ACHN (cell line): ENCODE data around the gene CAMP.
"Not testable (repeated sequence)": the region's sequence is repeated elsewhere in the genome, so short reads cannot be mapped to it uniquely, and the experiment has no call there.

Experiments used
- DNase-seq: peaks from one replicate; pipeline ENCODE4 v3.0.0-alpha.2; 2015
- in situ Hi-C: cut with HindIII; loops from 2 replicates; pipeline ENCODE4 v1.10.0; 2017; ENCODE audit warnings: low sequenced_read_pairs, low pct_ligation_motif_present, low pct_unique_long_range_greater_than_20kb

CAMP gene

DNA sequence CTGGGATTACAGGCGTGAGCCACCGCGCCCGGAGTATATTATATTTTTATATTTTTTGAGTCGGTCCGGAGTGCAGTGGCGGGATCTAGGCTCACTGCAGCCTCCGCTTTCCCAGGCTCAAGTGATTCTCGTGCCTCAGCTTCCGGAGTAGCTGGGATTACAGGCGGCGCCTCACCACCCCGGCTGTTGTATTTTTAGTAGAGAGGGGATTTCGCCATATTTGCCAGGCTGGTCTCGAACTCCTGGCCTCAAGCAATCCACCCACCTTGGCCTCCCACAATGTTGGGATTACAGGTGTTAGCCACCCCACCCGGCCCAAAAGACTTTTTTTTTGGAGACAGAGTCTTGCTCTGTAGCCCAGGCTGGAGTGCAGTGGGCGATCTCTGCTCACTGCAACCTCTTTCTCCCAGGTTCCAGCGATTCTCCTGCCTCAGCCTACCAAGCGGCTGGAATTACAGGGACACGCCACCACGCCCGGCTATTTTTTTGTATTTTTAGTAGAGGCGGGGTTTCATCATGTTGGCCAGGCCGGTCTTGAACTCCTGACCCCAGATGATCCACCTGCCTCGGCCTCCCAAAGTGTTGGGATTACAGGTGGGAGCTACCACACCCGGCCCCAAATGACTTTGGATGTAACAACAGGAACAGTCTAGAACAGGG, 18.6 kb downstream of the CAMP start:
- DNase-seq: no peak
- in situ Hi-C loops: no loop called here

DNA sequence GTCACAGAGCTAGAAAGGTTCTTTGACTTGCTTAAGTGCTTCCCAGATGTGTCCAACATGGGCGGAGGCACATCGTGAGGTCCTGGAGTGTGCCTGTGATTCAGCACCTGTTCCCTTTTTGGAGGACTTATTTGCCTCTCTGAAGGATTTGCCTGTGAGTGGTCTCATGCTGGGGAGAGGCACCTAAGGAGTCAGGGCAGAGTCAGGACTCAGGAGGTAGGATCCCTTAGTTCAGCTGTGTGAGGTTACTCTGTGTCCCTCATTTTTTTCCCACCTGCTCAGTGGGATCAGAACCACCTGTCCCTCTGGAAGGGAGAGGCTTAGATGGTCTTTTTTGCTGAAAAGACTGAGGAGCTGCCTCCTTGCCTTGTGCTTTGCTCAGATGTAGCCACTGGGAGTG, 20.6 kb downstream of the CAMP start:
- in situ Hi-C loops: no loop called here
- DNase-seq: no peak

DNA sequence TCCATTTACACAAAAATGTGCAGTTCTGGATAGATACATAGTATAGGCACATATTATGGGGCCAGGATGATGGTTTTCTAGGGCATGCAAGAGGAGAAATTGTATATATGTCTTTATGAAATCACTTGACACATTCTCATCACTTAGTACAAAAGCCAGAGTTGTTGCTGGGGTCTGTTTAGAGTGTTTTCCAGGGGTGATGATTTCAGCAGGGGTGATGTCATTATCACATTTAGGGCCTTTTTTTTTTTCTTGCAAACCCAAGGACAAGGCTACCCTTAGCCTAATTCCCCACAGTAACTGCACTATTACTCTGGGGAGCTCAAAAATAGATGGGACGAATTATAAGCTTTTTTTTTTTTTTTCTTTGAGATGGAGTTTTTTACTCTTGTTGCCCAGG, 21.2 kb downstream of the CAMP start:
- in situ Hi-C loops: no loop called here

DNA sequence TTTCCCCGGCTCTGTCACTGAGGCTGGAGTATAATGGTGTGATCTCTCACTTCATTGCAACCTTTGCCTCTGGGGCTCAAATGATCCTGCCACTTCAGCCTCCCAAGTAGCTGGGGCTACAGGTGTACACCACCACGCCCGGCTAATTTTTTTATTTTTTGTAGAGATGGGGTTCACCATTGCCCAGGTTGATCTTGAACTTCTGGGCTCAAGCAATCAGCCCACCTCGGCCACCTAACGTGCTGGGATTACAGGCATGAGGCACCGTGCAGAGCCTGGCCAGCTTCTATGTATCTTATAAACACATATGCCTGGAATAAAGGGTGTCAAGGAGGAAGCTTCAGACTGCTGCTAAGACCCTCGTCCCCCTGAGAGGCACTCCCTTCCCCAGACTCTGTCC, 21.8 kb downstream of the CAMP start:
- no peak for DNase-seq
- in situ Hi-C loops: no loop called here

More for the DNA sequence above, 21.2 kb downstream of the CAMP start:
- DNase-seq: no peak

DNA sequence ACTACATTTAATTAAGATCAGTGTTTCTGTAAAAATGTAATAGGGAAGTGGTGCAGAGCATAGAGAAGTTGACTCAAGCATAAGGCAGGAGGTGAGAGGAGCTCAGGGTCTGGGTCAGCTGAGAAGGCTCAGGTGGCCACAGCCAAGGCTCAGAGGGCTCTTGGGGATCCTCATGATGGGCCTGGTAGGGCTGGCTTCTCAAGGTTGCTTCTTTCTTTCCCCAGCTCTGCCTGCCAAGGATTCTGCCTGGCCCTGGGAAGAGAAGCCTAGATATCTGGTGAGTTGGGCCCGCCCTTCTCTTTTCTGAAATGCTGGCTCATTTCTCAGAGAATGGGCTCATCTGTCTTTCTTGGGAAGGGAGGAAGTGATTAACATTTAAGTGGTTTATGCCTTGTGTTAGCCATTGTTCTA, 24.1 kb downstream of the CAMP start:
- in situ Hi-C loops: no loop called here
- no peak for DNase-seq

DNA sequence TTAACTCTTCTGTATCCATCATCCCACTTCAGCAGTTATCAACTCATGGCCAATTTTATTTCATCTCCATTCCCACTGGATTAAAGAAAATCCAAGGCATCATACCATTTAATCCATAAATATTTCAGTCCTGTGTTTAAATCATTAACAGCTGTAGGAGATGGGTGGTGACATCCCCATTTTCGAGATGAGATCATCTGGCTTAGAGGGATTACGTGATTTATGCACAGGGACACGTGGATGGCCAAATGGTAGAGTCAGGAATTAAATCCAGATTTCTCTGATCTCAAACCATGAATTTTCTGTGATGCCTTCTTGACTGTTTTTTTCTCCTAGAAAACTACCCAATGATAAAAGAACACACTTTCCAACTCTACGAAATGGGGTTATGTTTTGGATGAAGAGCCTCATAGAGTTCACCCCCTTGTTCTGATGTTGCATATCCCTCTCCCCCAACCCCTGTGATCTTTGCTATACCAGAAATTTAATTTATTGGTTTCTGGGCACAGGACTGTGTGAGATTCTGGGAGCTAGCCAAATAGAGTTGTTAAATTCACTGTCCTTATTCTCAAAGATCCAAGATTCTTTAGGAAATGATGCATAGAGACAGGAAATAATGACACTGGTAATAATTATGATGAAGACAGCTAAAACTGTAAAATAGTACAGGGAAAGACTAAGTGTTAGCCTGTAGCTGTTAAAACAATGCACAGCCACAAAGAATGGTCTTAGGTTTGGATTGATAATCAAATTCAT, 25.0 kb downstream of the CAMP start:
- in situ Hi-C loops: no loop called here
- no peak for DNase-seq

DNA sequence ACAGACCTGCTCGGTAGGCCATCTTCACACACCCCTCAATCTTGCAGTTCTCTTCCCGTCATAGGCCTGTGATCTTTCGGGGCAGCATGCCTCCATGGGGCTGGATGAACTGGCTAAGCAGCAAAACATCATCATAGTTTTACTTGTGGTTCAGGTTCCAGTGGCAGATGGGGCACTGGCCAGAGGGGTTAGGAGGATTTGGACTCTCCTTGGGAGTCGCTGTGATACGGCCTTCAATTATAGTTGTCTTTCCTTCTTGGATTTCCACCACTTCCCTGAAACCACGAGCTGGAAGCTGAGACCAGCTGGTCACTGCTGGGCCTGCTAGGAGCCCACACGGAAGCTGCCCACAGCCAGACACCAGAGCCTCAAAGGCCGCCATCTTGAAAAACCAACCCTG, 33.3 kb downstream of the CAMP start:
- no peak for DNase-seq
- in situ Hi-C loops: no loop called here

DNA sequence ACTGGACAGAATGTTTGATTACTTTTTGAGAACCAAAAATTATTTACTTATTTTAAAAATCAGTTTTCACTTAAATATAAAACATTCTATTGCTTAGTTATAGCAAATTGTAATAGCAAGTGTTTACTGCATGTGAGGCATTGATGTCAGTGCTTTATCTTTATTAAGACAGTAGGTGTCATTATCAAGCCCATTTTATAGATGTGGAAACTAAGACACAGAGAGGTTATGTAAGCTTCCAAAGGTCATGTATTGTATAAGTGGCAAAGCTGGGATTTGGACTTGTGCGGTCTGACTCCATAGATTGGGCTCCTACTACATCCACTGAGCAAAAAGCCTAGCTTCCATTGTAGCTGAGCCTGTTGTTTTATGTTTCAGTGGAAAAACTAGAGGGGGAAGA, 35.2 kb downstream of the CAMP start:
- in situ Hi-C loops: no loop called here
- no peak for DNase-seq

DNA sequence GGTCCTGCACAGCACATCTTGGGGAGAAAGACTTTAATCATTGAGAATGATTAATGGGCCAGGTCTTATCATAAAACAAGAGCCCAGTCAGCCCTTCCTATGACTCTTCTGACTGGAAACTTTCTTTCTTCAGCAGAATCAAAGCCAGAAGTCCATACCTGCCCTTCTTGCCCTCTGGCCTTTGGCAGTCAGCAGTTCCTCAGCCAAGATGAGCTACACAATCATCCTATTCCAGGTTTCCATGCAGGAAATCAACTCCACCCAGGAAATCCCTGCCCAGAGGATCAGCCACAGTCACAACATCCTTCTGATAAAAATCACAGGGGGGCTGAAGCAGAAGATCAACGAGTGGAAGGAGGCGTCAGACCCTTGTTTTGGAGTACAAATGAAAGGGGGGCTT, 44.5 kb downstream of the CAMP start:
- in situ Hi-C loops: no loop called here
- DNase-seq: no peak

DNA sequence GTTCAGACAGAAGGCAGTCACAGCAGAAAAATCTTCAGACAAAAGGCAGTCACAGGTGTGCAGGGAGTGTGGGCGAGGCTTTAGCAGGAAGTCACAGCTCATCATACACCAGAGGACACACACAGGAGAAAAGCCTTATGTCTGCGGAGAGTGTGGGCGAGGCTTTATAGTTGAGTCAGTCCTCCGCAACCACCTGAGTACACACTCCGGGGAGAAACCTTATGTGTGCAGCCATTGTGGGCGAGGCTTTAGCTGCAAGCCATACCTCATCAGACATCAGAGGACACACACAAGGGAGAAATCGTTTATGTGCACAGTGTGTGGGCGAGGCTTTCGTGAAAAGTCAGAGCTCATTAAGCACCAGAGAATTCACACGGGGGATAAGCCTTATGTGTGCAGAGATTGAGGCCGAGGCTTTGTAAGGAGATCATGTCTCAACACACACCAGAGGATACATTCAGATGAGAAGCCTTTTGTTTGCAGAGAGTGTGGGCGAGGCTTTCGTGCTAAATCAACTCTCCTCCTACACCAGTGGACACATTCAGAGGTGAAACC, 45.2 kb downstream of the CAMP start:
- no peak for DNase-seq
- in situ Hi-C loops: no loop called here

DNA sequence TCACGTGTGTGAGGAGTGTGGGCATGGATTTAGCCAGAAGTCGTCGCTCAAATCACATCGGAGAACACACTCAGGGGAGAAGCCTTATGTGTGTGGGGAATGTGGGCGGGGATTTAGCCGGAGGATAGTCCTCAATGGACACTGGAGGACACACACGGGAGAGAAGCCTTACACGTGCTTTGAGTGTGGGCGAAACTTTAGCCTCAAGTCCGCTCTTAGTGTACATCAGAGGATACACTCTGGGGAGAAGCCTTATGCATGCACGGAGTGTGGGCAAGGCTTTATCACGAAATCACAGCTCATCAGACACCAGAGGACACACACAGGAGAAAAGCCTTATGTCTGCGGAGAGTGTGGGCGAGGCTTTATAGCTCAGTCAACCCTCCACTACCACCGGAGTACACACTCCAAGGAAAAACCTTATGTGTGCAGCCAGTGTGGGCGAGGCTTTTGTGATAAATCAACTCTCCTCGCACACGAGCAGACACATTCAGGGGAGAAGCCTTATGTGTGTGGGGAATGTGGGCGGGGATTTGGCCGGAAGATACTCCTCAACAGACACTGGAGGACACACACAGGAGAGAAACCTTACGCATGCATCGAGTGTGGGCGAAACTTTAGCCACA, 45.8 kb downstream of the CAMP start:
- DNase-seq: no peak
- in situ Hi-C loops: no loop called here

DNA sequence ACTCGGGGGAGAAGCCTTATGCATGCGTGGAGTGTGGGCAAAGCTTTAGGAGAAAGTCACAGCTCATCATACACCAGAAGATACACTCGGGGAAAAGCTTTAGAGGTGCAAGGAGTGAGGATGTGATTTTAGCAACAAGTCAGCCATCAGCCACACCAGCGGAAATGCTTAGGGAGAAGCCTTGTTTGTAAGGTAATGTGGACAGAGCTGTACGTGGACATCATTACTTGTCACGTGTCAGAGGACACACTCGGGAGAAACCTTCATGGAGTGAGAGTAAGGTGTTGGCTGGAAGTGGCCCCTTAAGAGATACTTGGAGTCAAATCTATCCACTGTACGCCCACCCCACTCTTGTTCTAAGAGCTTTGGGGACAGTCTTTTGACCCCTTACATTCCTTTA, 46.3 kb downstream of the CAMP start:
- in situ Hi-C loops: no loop called here
- DNase-seq: no peak

DNA sequence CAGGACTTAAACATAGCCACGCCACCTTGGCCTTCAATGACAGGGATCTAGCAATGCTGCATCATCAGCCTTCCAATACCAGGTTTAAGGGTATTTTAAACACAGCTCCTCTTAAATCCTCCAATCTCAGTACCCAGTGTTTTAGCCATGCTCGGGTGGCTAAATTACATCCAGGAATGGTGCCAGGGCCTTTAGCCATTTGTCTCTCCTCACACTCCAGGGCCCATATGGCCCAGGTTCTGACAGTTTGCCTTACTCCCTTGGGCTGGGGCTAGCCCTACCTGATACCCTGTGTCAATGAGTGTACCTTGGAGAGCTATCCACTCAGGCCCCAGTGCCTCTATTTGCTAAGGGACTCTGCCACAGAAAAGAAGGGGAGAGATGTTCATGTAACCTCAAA, 47.0 kb downstream of the CAMP start:
- in situ Hi-C loops: no loop called here
- no peak for DNase-seq

DNA sequence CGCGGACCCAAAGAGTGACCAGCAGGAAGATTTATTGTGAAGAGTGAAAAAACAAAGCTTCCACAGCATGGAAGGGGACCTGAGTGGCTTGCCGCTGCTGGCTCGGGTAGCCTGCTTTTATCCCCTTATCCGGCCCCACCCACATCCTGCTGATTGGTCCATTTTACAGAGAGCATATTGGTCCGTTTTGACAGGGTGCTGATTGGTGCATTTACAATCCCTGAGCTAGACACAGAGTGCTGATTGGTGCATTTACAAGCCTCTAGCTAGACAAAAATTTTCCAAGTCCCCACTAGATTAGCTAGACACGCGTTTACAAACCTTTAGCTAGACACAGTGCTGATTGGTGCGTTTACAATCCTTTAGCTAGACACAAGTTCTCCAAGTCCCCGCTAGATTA, 47.9 kb downstream of the CAMP start:
- in situ Hi-C loops, DNase-seq: not testable (repeated sequence)

DNA sequence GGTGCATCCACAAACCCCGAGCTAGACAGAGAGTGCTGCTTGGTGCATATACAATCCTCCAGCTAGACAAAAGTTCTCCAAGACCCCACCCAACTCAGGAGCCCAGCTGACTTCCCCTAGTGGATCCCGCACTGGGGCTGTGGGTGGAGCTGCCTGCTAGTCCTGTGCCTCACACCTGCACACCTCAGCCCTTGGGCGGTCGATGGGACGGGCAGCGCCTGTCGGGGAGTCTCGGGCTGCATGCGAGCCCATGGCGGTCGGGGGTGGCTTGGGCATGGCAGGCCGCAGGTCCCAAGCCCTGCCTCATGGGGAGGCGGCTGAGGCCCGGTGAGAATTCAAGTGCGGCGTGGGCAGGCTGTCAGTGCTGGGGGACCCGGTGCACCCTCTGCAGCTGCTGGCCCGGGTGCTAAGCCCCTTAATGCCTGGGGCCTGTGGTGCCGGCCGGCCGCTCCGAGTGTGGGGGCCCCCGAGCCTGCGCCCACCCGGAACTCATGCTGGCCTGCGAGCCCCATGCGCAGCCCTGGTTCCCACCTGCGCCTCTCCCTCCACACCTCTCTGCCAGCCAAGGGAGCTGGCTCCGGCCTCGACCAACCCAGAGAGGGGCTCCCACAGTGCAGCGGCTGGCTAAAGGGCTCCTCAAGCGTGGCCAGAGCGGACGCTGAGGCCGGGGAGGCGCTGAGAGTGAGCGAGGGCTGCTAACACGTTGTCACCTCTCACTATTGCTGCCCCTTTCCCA, 48.6 kb downstream of the CAMP start:
- in situ Hi-C loops: no loop called here
- DNase-seq: no peak

DNA sequence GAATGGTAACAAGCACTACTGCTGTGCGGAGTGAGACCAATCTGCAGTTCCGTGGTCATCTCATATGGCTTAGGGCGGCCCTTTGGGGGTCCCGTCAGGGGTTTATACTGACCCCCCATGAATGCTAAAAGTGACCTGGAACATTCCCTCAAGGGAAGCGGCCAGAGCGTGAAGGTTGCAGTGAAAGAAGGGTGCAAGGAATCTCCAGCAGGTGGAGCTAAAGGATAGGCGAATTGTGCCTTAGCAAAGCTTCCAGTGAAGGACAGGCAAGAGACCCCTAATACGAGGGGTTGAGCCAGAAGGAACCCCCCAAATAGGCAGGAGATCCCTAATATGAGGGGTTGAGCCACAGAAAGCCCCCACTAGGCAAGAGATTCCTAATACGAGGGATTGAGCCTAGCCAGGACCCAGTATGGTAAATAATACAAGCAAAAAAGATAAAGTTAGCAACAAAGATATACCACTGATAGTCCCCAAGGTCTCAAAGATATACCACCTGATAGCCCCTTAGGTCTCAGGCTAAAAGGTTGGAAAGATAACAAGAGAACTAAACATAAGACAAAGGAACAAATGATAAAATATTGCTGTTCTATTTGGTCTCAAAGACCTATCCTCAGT, 50.4 kb downstream of the CAMP start:
- peak; percentile 61 for DNase-seq
- in situ Hi-C loops: no loop called here

DNA sequence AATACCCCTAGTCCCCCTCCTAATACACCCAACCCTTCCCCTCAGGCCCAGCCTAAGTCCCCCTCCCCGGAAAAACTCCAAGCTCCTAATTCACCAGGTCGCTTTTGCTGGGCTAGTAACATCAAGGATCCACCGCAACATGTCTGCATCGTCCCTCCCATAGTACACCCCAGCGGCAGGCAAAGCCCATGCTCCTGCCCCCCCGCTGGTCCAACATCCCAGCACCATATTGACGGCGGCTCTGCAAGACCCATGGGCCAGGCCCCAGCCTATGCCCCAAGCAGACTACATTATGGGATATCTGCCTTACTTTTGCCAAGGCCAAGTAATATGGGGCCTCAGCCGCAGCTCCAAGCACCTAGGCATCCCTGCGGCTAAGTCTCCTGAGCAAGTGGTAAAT, 51.2 kb downstream of the CAMP start:
- in situ Hi-C loops: no loop called here

More for the DNA sequence above, 51.2 kb downstream of the CAMP start:
- no peak for DNase-seq
